Measurements from ENCODE around the gene TNFAIP2. TPM values are rescaled to one million over a fixed set of nuclear protein-coding genes. Genes with fewer than 3 reads are reported as not detected.

Gene TNFAIP2
- total and polyA plus RNA-seq, 2 donors (not counting 3 experiments of a cell fraction or from before 2014, with no cell fraction given) = 31.6 to 42.7 TPM

GRCh38 chr14:103156651-103157378 lies 33.6 kb downstream of the TNFAIP2 start:
- intact Hi-C loops (cut with micrococcal nuclease) (no loop called here), dilution Hi-C loops (cut with MboI; ENCODE audit: extremely low pct_ligation_motif_present, low sequenced_read_pairs) (no loop called here)
- no TSS peak for BruUV-seq (replicated peaks)
- TF ChIP-seq POLR2A (IDR thresholded peaks at IDR 0.05; ENCODE audit: low read depth, low read length) (no peak), MYC (IDR thresholded peaks at IDR 0.05; ENCODE audit: low read depth, low read length) (no peak), MAX (IDR thresholded peaks at IDR 0.05; ENCODE audit: insufficient read depth, insufficient read length) (no peak), CTCF (IDR thresholded peaks at IDR 0.05; ENCODE audit: extremely low read depth in 1 of 2, insufficient read depth in 1 of 2, low read depth in 1 of 2, low read length in 2 of 2) (no peak), FOS (IDR thresholded peaks at IDR 0.05; ENCODE audit: borderline replicate concordance, insufficient read depth, low read length) (no peak), POLR2AphosphoS5 (IDR thresholded peaks at IDR 0.05; ENCODE audit: insufficient read depth, low read depth, low read length) (no peak), JUN (IDR thresholded peaks at IDR 0.05; ENCODE audit: borderline replicate concordance, insufficient read depth, insufficient read length, low read depth) (no peak)
- ChIA-PET CTCF (interaction anchor here (0.8 to 3.8 kb wide), 3 partner anchors 8 to 51 kb away, joined by 4 to 18 read pairs (median 6); no protein-coding TSS in a partner anchor), POLR2A (no interaction called here)
- H3K4me3 ChIP-seq (replicated peaks in 1 of 3; ENCODE audit: insufficient read depth in 1 of 3, low read depth in 1 of 3, low read length in 3 of 3) = no peak overlapping the region
- no peaks in the 10 kb centered on the region for H3K79me2 ChIP-seq (ENCODE audit: control insufficient read depth, insufficient read depth, low read length)
- no peaks in the 10 kb centered on the region for H3K4me1 ChIP-seq (ENCODE audit: control insufficient read depth, extremely low read depth, insufficient read depth, low read length)
- H3K9me1 ChIP-seq (replicated peaks; ENCODE audit: control insufficient read depth, extremely low read depth, insufficient read depth, low read length) = no peaks in the 10 kb centered on the region
- peaks cover 3 to 5% of the 10 kb centered on the region in 2 experiments for H3K27me3 ChIP-seq (ENCODE audit: control insufficient read depth in 2 of 2, insufficient read depth in 2 of 2, low read length in 2 of 2)
- H4K20me1 ChIP-seq (replicated peaks; ENCODE audit: control insufficient read depth, extremely low read depth, insufficient read depth, low read length) = no peaks in the 10 kb centered on the region
- FAIRE-seq (no peak), DNase-seq (ENCODE audit: low read depth, low spot score) (no peak)
- no peaks in the 10 kb centered on the region for H3K9me3 ChIP-seq (replicated peaks; ENCODE audit: control insufficient read depth, insufficient read depth, low read length)
- H3K36me3 ChIP-seq (ENCODE audit: control insufficient read depth in 2 of 2, extremely low read depth in 1 of 2, insufficient read depth in 2 of 2, low read length in 2 of 2) = no peaks in the 10 kb centered on the region
- no peak overlapping the region for H2AFZ ChIP-seq (ENCODE audit: low read depth, low read length)
- H3K9ac ChIP-seq (replicated peaks; ENCODE audit: extremely low read depth, insufficient read depth, low read length) = no peak overlapping the region
- no peak overlapping the region for H3K27ac ChIP-seq (ENCODE audit: insufficient read depth, low read depth, low read length)
- no peak overlapping the region for H3K4me2 ChIP-seq (ENCODE audit: insufficient read depth, low read length)
